Heart left ventricle (tissue), 16 donors: ENCODE data around the gene EFR3B. TPM values are rescaled to one million over a fixed set of nuclear protein-coding genes. Genes with fewer than 3 reads are reported as not detected.
"Not testable (repeated sequence)": the region's sequence is repeated elsewhere in the genome, so short reads cannot be mapped to it uniquely, and the experiment has no call there.

Source experiments
- ATAC-seq, 4 donors: fragments of 200-7000 bp; cut with Tn5 transposase; one replicate each; pipeline ENCODE4 v1.9.1; 2020 to 2022; ENCODE audit warnings: moderate library complexity in 4 of 4, mild to moderate bottlenecking in 3 of 4, moderate number of reproducible peaks in 1 of 4
- DNase-seq, 5 donors: peaks; one replicate each; pipeline ENCODE4 v3.0.0-alpha.2; 2020
- H3K27ac ChIP-seq, 12 donors: fragments of 200-600 bp; sonication (generic) in 4 of 12; one replicate each; pipeline versions ENCODE4 v1.5.0 to v1.8.0; 2016 to 2022; ENCODE audit warnings: mild to moderate bottlenecking in 2 of 12
- H3K27me3 ChIP-seq, 9 donors: fragments of 200-600 bp; sonication (generic) in 2 of 9; one replicate each; pipeline versions ENCODE4 v1.5.1 to v1.8.0; 2016 to 2022; ENCODE audit warnings: mild to moderate bottlenecking in 3 of 9
- H3K36me3 ChIP-seq, 9 donors: fragments of 200-600 bp; sonication (generic) in 2 of 9; one replicate each; pipeline versions ENCODE4 v1.5.0 to v1.8.0; 2018 to 2022; ENCODE audit warnings: mild to moderate bottlenecking in 2 of 9
- H3K4me1 ChIP-seq, 12 donors: fragments of 200-600 bp; sonication (generic) in 4 of 12; one replicate each; pipeline versions ENCODE4 v1.5.0 to v1.8.0; 2016 to 2022; ENCODE audit warnings: mild to moderate bottlenecking in 3 of 12
- H3K4me3 ChIP-seq, 12 donors: fragments of 200-600 bp; sonication (generic) in 4 of 12; one replicate each; pipeline versions ENCODE4 v1.5.0 to v1.8.0; 2017 to 2022; ENCODE audit warnings: mild to moderate bottlenecking in 9 of 12, moderate library complexity in 4 of 12
- H3K9me3 ChIP-seq, 12 donors: fragments of 200-600 bp; sonication (generic) in 4 of 12; one replicate each; pipeline versions ENCODE4 v1.5.0 to v1.8.0; 2016 to 2022; ENCODE audit warnings: mild to moderate bottlenecking in 1 of 12
- POLR2A ChIP-seq, 2 donors: fragments of 450-650 bp; IDR thresholded peaks; one replicate each; pipeline ENCODE4 v1.6.1; 2017; ENCODE audit warnings: antibody characterized with exemption in 2 of 2, mild to moderate bottlenecking in 2 of 2, moderate library complexity in 2 of 2
- WGBS, 4 donors: extraction: QIAGEN DNeasy Blood & Tissue Kit in 2 of 4; methylation state at CpG; one replicate each; pipeline versions ENCODE4 v1.1.5 to v1.1.7; 2013 to 2018; 5-methylcytosine and 5-hydroxymethylcytosine counted together
- intact Hi-C, 10 donors: fragments of 100-400 bp; cut with DNase I; formaldehyde crosslinking; loops; one replicate each; pipeline versions ENCODE4 v1.11.1 to v1.14.2; 2022
- polyA plus RNA-seq, 2 donors: library from polyadenylated mRNA; stranded (reverse); fragments of 200-250 nt; gene quantifications; one replicate each; pipeline ENCODE4 v1.2.3, GENCODE V29; 2013
- total RNA-seq, 9 donors: library from RNA; depleted of rRNA in 2 of 9; stranded (reverse); fragments of >200 nt in 2 of 9; fragmentation: NEBNext Ultra II Directional in 3 of 9; extraction: Animal tissue kit (Norgen Biotek cat#: 25700) in 3 of 9; gene quantifications; one replicate each; pipeline versions ENCODE4 v1.1.0 to v1.2.4, GENCODE V29; 2016 to 2023
- TF ChIP-seq, protein P1 (sequence below), 12 donors: fragments of 200-600 bp; sonication (generic) in 4 of 12; IDR thresholded peaks; one replicate each; pipeline versions ENCODE4 v1.5.0 to v1.8.0; 2018 to 2022; ENCODE audit warnings: antibody characterized with exemption in 12 of 12, mild to moderate bottlenecking in 5 of 12
- donor health status: ischemic (EF 13 %, LVEDD 7.1; RV severe dilation, severe dysfunction).
- donor health status: healthy with polysubstance abuse.
- donor health status: DM: no; HTN: yes; CAD: no.
- donor health status: DM: no; HTN: no; CAD: no.
- donor health status: ischemic (EF 25% LVEDD 6.9; RV normal size, moderate dysfunction).
- donor health status: ischemic (EF 25% LVEDD 5.7; RV mildly dilated, moderate dysfunction).
- donor health status: healthy.
- donor health status: DM: yes; HTN: yes; CAD: no.
- donor health status: ischemic (EF 35%, LVEDD 5.7; RV mildly dilated, moderate dysfunction).
- donor health status: nonischemic (EF 11% LVEDD 7.7; RV severe dilation, severe dysfunction).
- donor health status: DM: yes; HTN: yes; CAD: no.
- donor health status: PGD.
- donor health status: ischemic (EF 29% LVEDD 5.4; RV normal size, mild dysfunction).
- donor health status: nonischemic (EF 23%, LVEDD 6.1; RV moderate dilation, normal function).

EFR3B gene
- total and polyA plus RNA-seq, 11 donors, result 1.7 to 13.8 (median 5.5) TPM

DNA sequence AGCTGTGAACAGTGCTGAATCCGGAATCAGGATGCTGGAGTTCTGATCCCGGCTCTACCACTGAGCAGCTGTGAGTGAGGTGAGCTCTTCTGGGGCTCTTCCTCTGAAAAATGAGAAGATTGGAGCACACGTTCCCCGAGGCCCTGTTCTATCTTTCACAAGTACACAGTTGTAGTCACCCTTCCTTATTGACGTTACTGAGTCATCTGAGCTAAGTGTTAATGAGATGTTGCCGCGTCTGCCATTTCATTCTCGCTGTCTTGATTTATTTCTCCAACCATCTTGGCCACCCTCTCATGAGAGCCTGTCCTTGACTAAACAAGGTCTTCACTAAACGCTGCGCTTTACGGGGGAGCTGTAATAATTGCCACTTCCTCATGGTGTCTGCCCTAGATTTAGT lies 31.9 kb upstream of the EFR3B start:
- Histone ChIP-seq H3K4me1 (peaks cover 0 to 4% (median 0%) of the 10 kb centered on the region in 12 donors), H3K9me3 (no peaks in the 10 kb centered on the region), H3K27me3 (no peaks in the 10 kb centered on the region), H3K27ac (no peak overlapping the region), H3K36me3 (no peaks in the 10 kb centered on the region), H3K4me3 (no peak overlapping the region)
- ATAC-seq (peak in 2 of 4 donors; percentile 10 to 39), DNase-seq (no peak)
- intact Hi-C loops, result no loop called here
- WGBS, 4 donors, result 56 to 61% (median 60%) methylated on average over 11 of the region's 11 CpGs
- TF ChIP-seq, protein P1, sequence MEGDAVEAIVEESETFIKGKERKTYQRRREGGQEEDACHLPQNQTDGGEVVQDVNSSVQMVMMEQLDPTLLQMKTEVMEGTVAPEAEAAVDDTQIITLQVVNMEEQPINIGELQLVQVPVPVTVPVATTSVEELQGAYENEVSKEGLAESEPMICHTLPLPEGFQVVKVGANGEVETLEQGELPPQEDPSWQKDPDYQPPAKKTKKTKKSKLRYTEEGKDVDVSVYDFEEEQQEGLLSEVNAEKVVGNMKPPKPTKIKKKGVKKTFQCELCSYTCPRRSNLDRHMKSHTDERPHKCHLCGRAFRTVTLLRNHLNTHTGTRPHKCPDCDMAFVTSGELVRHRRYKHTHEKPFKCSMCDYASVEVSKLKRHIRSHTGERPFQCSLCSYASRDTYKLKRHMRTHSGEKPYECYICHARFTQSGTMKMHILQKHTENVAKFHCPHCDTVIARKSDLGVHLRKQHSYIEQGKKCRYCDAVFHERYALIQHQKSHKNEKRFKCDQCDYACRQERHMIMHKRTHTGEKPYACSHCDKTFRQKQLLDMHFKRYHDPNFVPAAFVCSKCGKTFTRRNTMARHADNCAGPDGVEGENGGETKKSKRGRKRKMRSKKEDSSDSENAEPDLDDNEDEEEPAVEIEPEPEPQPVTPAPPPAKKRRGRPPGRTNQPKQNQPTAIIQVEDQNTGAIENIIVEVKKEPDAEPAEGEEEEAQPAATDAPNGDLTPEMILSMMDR (IDR thresholded peaks at IDR 0.05), result no peak
- no peak for TF ChIP-seq POLR2A (IDR thresholded peaks at IDR 0.05)

DNA sequence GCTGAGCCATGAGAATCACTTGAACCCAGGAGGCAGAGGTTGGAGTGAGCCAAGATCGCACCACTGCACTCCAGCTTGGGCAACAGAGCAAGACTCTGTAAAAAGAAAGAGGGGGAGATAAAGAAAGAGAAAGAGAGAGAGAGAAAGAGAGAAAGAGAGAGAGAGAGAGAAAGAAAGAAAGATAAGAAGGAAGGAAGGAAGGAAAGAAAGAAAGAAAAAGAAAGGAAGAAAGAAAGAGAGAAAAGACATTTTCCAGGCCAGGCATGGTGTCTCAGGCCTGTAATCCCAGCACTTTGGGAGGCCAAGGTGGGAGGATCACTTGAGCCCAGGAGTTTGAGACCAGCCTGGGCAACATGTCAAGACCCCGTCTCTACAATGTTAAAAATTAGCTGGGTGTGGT lies 30.5 kb upstream of the EFR3B start:
- H3K9me3 ChIP-seq, H3K27ac ChIP-seq, H3K27me3 ChIP-seq, H3K4me3 ChIP-seq, H3K36me3 ChIP-seq, DNase-seq, intact Hi-C loops, H3K4me1 ChIP-seq, ATAC-seq: not testable (repeated sequence)
- WGBS, 4 donors, result 92 to 98% (median 97%) methylated on average over 2 of the region's 2 CpGs

DNA sequence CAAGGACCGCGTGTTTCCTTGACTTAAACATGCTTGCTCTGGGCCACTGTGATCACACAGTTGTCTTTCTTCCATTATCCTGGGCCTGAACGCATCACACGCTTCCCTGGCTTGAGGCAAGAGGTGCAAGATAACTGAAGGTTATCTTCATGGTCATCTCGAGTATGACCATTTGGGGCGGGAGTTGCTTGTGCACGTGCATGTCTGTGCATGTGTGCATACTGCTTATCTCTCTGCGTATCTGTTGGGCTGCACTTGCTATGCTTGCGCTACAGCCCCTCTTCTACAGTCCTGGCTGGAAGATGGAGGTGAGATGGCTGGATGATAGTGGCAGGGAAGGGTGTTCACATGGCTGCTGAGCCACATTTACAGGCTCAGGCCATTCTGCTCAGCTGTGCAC lies 27.2 kb upstream of the EFR3B start:
- no peak for DNase-seq
- H3K36me3 ChIP-seq, result no peaks in the 10 kb centered on the region
- H3K4me1 ChIP-seq, result peaks cover 0 to 4% (median 0%) of the 10 kb centered on the region in 12 donors
- WGBS, 4 donors, result 76 to 91% (median 89%) methylated on average over 9 of the region's 9 CpGs
- no peak overlapping the region for H3K27ac ChIP-seq
- H3K9me3 ChIP-seq, result no peaks in the 10 kb centered on the region
- no peak overlapping the region for H3K4me3 ChIP-seq
- TF ChIP-seq, protein P1 (IDR thresholded peaks at IDR 0.05), result no peak
- TF ChIP-seq POLR2A (IDR thresholded peaks at IDR 0.05), result no peak
- no peak for ATAC-seq
- H3K27me3 ChIP-seq, result no peaks in the 10 kb centered on the region
- intact Hi-C loops, result no loop called here

DNA sequence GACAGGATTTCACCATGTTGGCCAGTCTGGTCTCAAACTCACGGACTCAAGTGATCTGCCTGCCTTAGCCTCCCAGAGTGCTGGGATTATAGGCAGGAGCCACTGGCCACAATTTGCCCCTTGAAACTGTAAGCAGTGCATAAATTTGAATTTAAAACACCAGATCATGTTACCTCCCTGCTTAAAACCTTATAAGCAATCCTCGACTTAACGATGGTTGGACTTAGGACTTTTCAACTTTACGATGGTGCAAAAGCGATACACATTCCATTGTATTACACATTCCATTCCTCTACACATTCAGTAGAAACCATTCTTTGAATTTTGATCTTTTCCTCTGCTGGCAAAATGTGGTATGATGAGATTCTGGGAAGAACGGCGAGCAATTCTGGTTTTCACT lies 23.2 kb upstream of the EFR3B start:
- no peak overlapping the region for H3K4me3 ChIP-seq
- no peak for DNase-seq
- H3K27me3 ChIP-seq, result no peaks in the 10 kb centered on the region
- no peaks in the 10 kb centered on the region for H3K9me3 ChIP-seq
- ATAC-seq, result no peak
- no peak overlapping the region for H3K27ac ChIP-seq
- intact Hi-C loops, result no loop called here
- peaks cover 0 to 5% (median 0%) of the 10 kb centered on the region in 12 donors for H3K4me1 ChIP-seq
- WGBS, 4 donors, result 92 to 97% (median 95%) methylated on average over 7 of the region's 7 CpGs
- TF ChIP-seq, protein P1 (IDR thresholded peaks at IDR 0.05), result no peak
- TF ChIP-seq POLR2A (IDR thresholded peaks at IDR 0.05), result no peak
- H3K36me3 ChIP-seq, result no peaks in the 10 kb centered on the region

DNA sequence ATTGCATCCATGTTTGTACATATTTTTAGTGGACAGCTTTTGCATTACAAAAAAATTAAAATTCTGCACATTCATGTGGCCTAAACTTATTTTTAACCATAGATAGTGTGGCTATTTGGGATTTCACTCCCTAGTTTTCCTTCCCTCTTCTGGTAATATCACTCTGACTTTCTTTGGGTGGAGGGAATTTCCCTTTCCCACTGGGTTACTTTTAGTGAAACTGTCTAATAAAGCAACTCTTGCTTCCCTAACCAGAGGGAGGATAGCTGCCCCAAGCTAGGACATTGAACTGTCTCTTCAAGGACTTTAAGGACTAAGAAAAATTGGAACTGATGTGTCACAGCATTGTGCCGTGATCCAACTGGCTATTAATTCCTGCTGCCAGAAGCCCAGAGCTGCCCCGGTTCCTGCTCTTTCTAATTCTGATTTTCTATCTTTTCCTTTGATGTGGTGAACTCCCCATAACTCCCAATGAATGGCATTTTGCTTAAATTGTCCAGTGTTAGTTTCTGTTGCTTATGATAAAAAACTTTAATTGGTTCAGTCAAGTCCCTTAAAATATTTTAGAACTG lies 20.0 kb upstream of the EFR3B start:
- TF ChIP-seq, protein P1 (IDR thresholded peaks at IDR 0.05), result no peak
- TF ChIP-seq POLR2A (IDR thresholded peaks at IDR 0.05), result no peak
- Histone ChIP-seq H3K27me3 (no peaks in the 10 kb centered on the region), H3K27ac (no peak overlapping the region), H3K4me1 (peaks cover 0 to 5% (median 0%) of the 10 kb centered on the region in 12 donors), H3K36me3 (no peaks in the 10 kb centered on the region), H3K9me3 (no peaks in the 10 kb centered on the region), H3K4me3 (no peak overlapping the region)
- ATAC-seq (no peak), DNase-seq (no peak)
- 48 to 82% (median 66%) methylated on average over 2 of the region's 2 CpGs for WGBS, 4 donors
- intact Hi-C loops, result no loop called here
